ENCODE data around the gene PARD3. TPM values are rescaled to one million over a fixed set of nuclear protein-coding genes. Genes with fewer than 3 reads are reported as not detected.

PARD3 gene
- total RNA-seq, 1 experiment from 2014 or later = 57.4 TPM

DNA sequence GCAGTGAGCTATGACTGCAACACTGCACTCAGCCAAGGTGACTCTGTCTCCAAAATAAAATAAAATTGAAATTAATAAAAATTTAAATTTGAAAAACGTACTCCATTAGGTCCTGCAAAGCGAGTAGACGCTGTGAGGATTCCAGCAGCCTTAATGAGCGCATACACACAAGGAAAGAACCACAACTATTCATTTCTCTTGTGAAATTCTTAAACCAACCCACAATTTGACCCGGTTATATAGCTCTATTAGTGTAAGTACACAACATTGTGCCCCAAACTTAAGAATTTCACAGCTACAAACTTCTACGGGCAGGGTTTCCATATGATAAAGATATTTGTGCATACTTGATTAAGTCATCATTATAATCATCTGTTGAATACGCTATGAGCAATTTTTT lies 84.4 kb downstream of the PARD3 start:
- H3F3A ChIP-seq (ENCODE audit: insufficient read depth, low read depth) = peaks cover 34% of the 10 kb centered on the region
- TF ChIP-seq, protein P1, sequence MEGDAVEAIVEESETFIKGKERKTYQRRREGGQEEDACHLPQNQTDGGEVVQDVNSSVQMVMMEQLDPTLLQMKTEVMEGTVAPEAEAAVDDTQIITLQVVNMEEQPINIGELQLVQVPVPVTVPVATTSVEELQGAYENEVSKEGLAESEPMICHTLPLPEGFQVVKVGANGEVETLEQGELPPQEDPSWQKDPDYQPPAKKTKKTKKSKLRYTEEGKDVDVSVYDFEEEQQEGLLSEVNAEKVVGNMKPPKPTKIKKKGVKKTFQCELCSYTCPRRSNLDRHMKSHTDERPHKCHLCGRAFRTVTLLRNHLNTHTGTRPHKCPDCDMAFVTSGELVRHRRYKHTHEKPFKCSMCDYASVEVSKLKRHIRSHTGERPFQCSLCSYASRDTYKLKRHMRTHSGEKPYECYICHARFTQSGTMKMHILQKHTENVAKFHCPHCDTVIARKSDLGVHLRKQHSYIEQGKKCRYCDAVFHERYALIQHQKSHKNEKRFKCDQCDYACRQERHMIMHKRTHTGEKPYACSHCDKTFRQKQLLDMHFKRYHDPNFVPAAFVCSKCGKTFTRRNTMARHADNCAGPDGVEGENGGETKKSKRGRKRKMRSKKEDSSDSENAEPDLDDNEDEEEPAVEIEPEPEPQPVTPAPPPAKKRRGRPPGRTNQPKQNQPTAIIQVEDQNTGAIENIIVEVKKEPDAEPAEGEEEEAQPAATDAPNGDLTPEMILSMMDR (conservative IDR thresholded peaks at IDR 0.05) = no peak
- no peak for TF ChIP-seq EZH2 (IDR thresholded peaks at IDR 0.05; ENCODE audit: low read depth)
- BruUV-seq (replicated peaks) = no TSS peak
- ChIA-PET POLR2A (ENCODE audit: unreplicated experiment) (no interaction called here), CTCF (interaction anchor here (0.7 to 1.0 kb wide), 2 partner anchors 46 to 65 kb away, joined by 3 to 4 read pairs; no protein-coding TSS in a partner anchor)
- H3K27me3 ChIP-seq (ENCODE audit: insufficient read depth, low read depth) = no peaks in the 10 kb centered on the region
- H3K36me3 ChIP-seq (ENCODE audit: low read depth) = no peaks in the 10 kb centered on the region
- no peak overlapping the region for H2AFZ ChIP-seq
- H3K4me1 ChIP-seq (replicated peaks; ENCODE audit: insufficient read depth) = peaks cover 45% of the 10 kb centered on the region
- peak overlapping the region; percentile 61; the same call in 1 of the 2 replicates for H3K4me2 ChIP-seq
- H3K9me2 ChIP-seq (ENCODE audit: insufficient read depth) = no peaks in the 10 kb centered on the region
- no peak for DNase-seq
- peak overlapping the region; percentile 79; the same call in 1 of the 2 replicates for H3K27ac ChIP-seq
- peaks cover 5% of the 10 kb centered on the region; the same call in 1 of the 2 replicates for H4K20me1 ChIP-seq (ENCODE audit: insufficient read depth)
- no peak overlapping the region for H3K4me3 ChIP-seq
- intact Hi-C loops (cut with micrococcal nuclease; ENCODE audit: unreplicated experiment) = loop anchor here (5.0 kb wide), 1 partner anchor 33 kb away; no protein-coding TSS in a partner anchor
- no peaks in the 10 kb centered on the region for H3K9me3 ChIP-seq (ENCODE audit: insufficient read depth, low read depth)
- peaks cover 87% of the 10 kb centered on the region for H3K79me2 ChIP-seq (ENCODE audit: low read depth)

DNA sequence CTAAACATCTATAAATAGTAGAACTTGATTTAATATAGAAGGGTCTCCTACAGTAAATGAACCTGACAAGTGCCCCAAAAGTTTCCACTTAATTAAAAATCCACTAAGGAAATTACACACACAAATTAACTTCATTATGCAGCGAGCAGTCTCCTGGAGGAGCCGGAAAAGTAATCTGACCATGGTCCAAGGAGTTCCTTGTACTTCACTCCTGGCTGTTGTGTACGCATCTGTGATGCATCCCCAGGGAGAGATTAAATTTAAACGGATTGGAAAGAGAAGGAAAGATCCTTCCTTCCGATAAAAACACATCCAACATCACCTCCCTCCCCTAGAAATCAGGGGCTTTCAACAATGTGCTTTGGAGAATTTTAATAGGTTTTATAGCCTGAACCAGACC lies 85.5 kb downstream of the PARD3 start:
- Histone ChIP-seq H3K36me3 (ENCODE audit: low read depth) (no peaks in the 10 kb centered on the region), H3K4me3 (no peak overlapping the region), H3K27ac (no peak overlapping the region), H3K9me2 (ENCODE audit: insufficient read depth) (no peaks in the 10 kb centered on the region), H3K9me3 (ENCODE audit: insufficient read depth, low read depth) (no peaks in the 10 kb centered on the region), H3K79me2 (ENCODE audit: low read depth) (peaks cover 85% of the 10 kb centered on the region), H3K4me2 (no peak overlapping the region), H3F3A (ENCODE audit: insufficient read depth, low read depth) (peaks cover 35% of the 10 kb centered on the region), H3K27me3 (ENCODE audit: insufficient read depth, low read depth) (no peaks in the 10 kb centered on the region), H3K4me1 (replicated peaks; ENCODE audit: insufficient read depth) (peaks cover 45% of the 10 kb centered on the region), H4K20me1 (ENCODE audit: insufficient read depth) (peaks cover 5% of the 10 kb centered on the region; the same call in 1 of the 2 replicates), H2AFZ (no peak overlapping the region)
- no TSS peak for BruUV-seq (replicated peaks)
- TF ChIP-seq, protein P1 (conservative IDR thresholded peaks at IDR 0.05) = no peak
- no peak for TF ChIP-seq EZH2 (IDR thresholded peaks at IDR 0.05; ENCODE audit: low read depth)
- intact Hi-C loops (cut with micrococcal nuclease; ENCODE audit: unreplicated experiment) = loop anchor here (5.0 kb wide), 1 partner anchor 32 kb away; no protein-coding TSS in a partner anchor
- POLR2A ChIA-PET (ENCODE audit: unreplicated experiment) = no interaction called here
- no peak for DNase-seq
- CTCF ChIA-PET = no interaction called here

DNA sequence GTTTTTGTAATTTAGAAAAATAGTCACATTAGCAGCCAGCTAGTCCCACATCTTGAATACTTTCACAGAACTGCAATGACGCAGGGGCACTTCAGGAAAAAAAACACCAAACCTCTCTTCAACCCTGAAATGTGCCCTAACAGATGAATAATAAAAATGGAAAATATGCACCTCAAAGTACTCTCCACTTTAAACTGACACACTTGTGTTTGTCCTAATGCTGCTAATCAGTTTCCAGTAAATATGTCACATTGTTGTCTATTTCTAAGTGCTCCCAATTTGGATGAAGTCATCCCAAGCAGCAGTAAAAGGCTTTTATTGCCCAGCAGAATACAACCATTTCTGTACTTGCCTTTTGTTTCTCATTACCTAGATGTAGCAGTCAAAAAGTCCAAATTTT lies 86.7 kb downstream of the PARD3 start:
- TF ChIP-seq EZH2 (IDR thresholded peaks at IDR 0.05; ENCODE audit: low read depth) = no peak
- TF ChIP-seq, protein P1 (conservative IDR thresholded peaks at IDR 0.05) = no peak
- Histone ChIP-seq H3K36me3 (ENCODE audit: low read depth) (no peaks in the 10 kb centered on the region), H3K9me3 (ENCODE audit: insufficient read depth, low read depth) (no peaks in the 10 kb centered on the region), H3K9me2 (ENCODE audit: insufficient read depth) (no peaks in the 10 kb centered on the region), H4K20me1 (ENCODE audit: insufficient read depth) (peaks cover 5% of the 10 kb centered on the region; the same call in 1 of the 2 replicates), H3K27me3 (ENCODE audit: insufficient read depth, low read depth) (no peaks in the 10 kb centered on the region), H3K4me1 (replicated peaks; ENCODE audit: insufficient read depth) (peaks cover 39% of the 10 kb centered on the region), H3K4me2 (no peak overlapping the region), H3K27ac (no peak overlapping the region), H3K4me3 (no peak overlapping the region), H3K79me2 (ENCODE audit: low read depth) (peaks cover 85% of the 10 kb centered on the region), H2AFZ (no peak overlapping the region), H3F3A (ENCODE audit: insufficient read depth, low read depth) (peaks cover 28% of the 10 kb centered on the region)
- DNase-seq = no peak
- ChIA-PET CTCF (no interaction called here), POLR2A (ENCODE audit: unreplicated experiment) (interaction anchor here (0.6 kb wide), 1 partner anchor 70 kb away, joined by 6 read pairs; no protein-coding TSS in a partner anchor)
- no TSS peak for BruUV-seq (replicated peaks)
- intact Hi-C loops (cut with micrococcal nuclease; ENCODE audit: unreplicated experiment) = no loop called here
